ENCODE results near the gene CDC42. TPM values are rescaled to one million over a fixed set of nuclear protein-coding genes. Genes with fewer than 3 reads are reported as not detected.
A peak's percentile ranks its signal among the peaks of the same experiment; 100 is the strongest.

Gene CDC42
- total and polyA plus RNA-seq, 7 donors, result 173 to 375 (median 246) TPM

GRCh38 chr1:22122273-22123070 is 70.0 kb downstream of the CDC42 start:
- Histone ChIP-seq H3K36me3 (peaks cover 0 to 19% (median 5%) of the 10 kb centered on the region in 4 donors), H3K27me3 (no peaks in the 10 kb centered on the region), H3K4me1 (peaks cover 0 to 7% (median 6%) of the 10 kb centered on the region in 4 donors), H3K9me3 (no peaks in the 10 kb centered on the region), H3K27ac (peak overlapping the region in 1 of 4 donors; percentile 5), H3K4me3 (no peak overlapping the region)
- 86 to 90% methylated on average over 21 of the region's 21 CpGs for WGBS, 2 donors
- DNase-seq, result no peak
- TF ChIP-seq EP300 (IDR thresholded peaks at IDR 0.05) (no peak), POLR2AphosphoS5 (IDR thresholded peaks at IDR 0.05) (no peak), CTCF (IDR thresholded peaks at IDR 0.05) (no peak), POLR2A (IDR thresholded peaks at IDR 0.05) (no peak)
- intact Hi-C loops (cut with DNase I), result no loop called here

- no peak for TF ChIP-seq CTCF (IDR thresholded peaks at IDR 0.05)
- no peak for TF ChIP-seq POLR2A (IDR thresholded peaks at IDR 0.05)
- TF ChIP-seq EP300 (IDR thresholded peaks at IDR 0.05), result no peak
- no peak for TF ChIP-seq POLR2AphosphoS5 (IDR thresholded peaks at IDR 0.05)
- WGBS, 2 donors, result 87 to 89% methylated on average over 8 of the region's 8 CpGs
- Histone ChIP-seq H3K36me3 (peaks cover 0 to 19% (median 5%) of the 10 kb centered on the region in 4 donors), H3K27me3 (no peaks in the 10 kb centered on the region), H3K4me3 (no peak overlapping the region), H3K4me1 (peaks cover 0 to 1% (median under 1%) of the 10 kb centered on the region in 4 donors), H3K27ac (peak overlapping the region in 1 of 4 donors; percentile 5), H3K9me3 (no peaks in the 10 kb centered on the region)
- intact Hi-C loops (cut with DNase I), result no loop called here
- DNase-seq, result no peak
Measured at GRCh38 chr1:22123071-22123390, 70.5 kb downstream of the CDC42 start.

- H3K27ac ChIP-seq, result no peak overlapping the region
Measured at GRCh38 chr1:22123901-22124404, 71.4 kb downstream of the CDC42 start.

GRCh38 chr1:22124592-22125229 is 72.2 kb downstream of the CDC42 start:
- no peaks in the 10 kb centered on the region for H3K9me3 ChIP-seq
- 88 to 95% methylated on average over 8 of the region's 8 CpGs for WGBS, 2 donors
- H3K36me3 ChIP-seq, result peaks cover 0 to 9% (median 2%) of the 10 kb centered on the region in 4 donors
- no peaks in the 10 kb centered on the region for H3K4me1 ChIP-seq
- TF ChIP-seq POLR2AphosphoS5 (IDR thresholded peaks at IDR 0.05) (no peak), CTCF (IDR thresholded peaks at IDR 0.05) (no peak), EP300 (IDR thresholded peaks at IDR 0.05) (no peak), POLR2A (IDR thresholded peaks at IDR 0.05) (no peak)
- no peak overlapping the region for H3K4me3 ChIP-seq
- intact Hi-C loops (cut with DNase I), result no loop called here
- DNase-seq, result no peak
- no peak overlapping the region for H3K27ac ChIP-seq
- H3K27me3 ChIP-seq, result no peaks in the 10 kb centered on the region

More at GRCh38 chr1:22123901-22124404, 71.4 kb downstream of the CDC42 start:
- DNase-seq, result no peak
- no peaks in the 10 kb centered on the region for H3K9me3 ChIP-seq
- 88 to 91% methylated on average over 9 of the region's 9 CpGs for WGBS, 2 donors
- peaks cover 0 to 14% (median 5%) of the 10 kb centered on the region in 4 donors for H3K36me3 ChIP-seq
- no peak overlapping the region for H3K4me3 ChIP-seq
- no peaks in the 10 kb centered on the region for H3K4me1 ChIP-seq
- no peaks in the 10 kb centered on the region for H3K27me3 ChIP-seq
- TF ChIP-seq POLR2AphosphoS5 (IDR thresholded peaks at IDR 0.05) (no peak), EP300 (IDR thresholded peaks at IDR 0.05) (no peak), CTCF (IDR thresholded peaks at IDR 0.05) (no peak), POLR2A (IDR thresholded peaks at IDR 0.05) (no peak)
- intact Hi-C loops (cut with DNase I), result no loop called here
